ENCODE results near the gene PSMD12. TPM values are rescaled to one million over a fixed set of nuclear protein-coding genes. Genes with fewer than 3 reads are reported as not detected.

The PSMD12 gene
- total and polyA plus RNA-seq, 9 of the 15 experiments (the other 6 are each of a cell fraction or from before 2014, with no cell fraction given) = 36.6 to 150 (median 65.5) TPM

- TF ChIP-seq XRCC5 (IDR thresholded peaks at IDR 0.05; ENCODE audit: low read depth, low read length) (no peak), KLF6 (CRISPR knock-in tag; IDR thresholded peaks at IDR 0.05; ENCODE audit: borderline replicate concordance) (no peak), SOX6 (IDR thresholded peaks at IDR 0.05) (no peak), GATAD2B (IDR thresholded peaks at IDR 0.05; ENCODE audit: borderline replicate concordance) (no peak), NFIX (CRISPR knock-in tag; IDR thresholded peaks at IDR 0.05; ENCODE audit: low read depth) (no peak), IRF2 (CRISPR knock-in tag; IDR thresholded peaks at IDR 0.05) (no peak), RAD21 (CRISPR knock-in tag; conservative IDR thresholded peaks at IDR 0.05 in 1 of 2, IDR thresholded peaks at IDR 0.05 in 1 of 2) (no peak), NR1H2 (CRISPR knock-in tag; IDR thresholded peaks at IDR 0.05) (no peak), HDAC2 (IDR thresholded peaks at IDR 0.05) (no peak), RFX7 (CRISPR knock-in tag; IDR thresholded peaks at IDR 0.05) (no peak)
- in situ Hi-C loops (cut with MboI) = no loop called here
- Histone ChIP-seq H4K20me1 (replicated peaks; ENCODE audit: control insufficient read depth, insufficient read depth, low read length) (peaks cover 25% of the 10 kb centered on the region), H3K27ac (ENCODE audit: extremely low read depth, low read depth, low read length) (no peak overlapping the region), H3K4me1 (replicated peaks in 1 of 2; ENCODE audit: control insufficient read depth in 2 of 2, insufficient read depth in 2 of 2, low read length in 2 of 2) (peaks cover 1 to 5% of the 10 kb centered on the region in 2 experiments; a peak in 2 of 5 replicates), H3K79me2 (ENCODE audit: control insufficient read depth, insufficient read depth, low read length) (peaks cover 82% of the 10 kb centered on the region), H3K9me3 (replicated peaks; ENCODE audit: control insufficient read depth, insufficient read depth, low read depth, low read length) (no peaks in the 10 kb centered on the region), H3K9ac (ENCODE audit: insufficient read depth in 1 of 2, low read depth in 2 of 2, low read length in 2 of 2) (no peak overlapping the region), H3K4me3 (no peak overlapping the region), H3K27me3 (ENCODE audit: control insufficient read depth in 2 of 2, insufficient read depth in 2 of 2, low read length in 2 of 2) (no peaks in the 10 kb centered on the region), H3K4me2 (ENCODE audit: insufficient read depth, low read length) (no peak overlapping the region), H3K9me1 (ENCODE audit: control insufficient read depth, insufficient read depth, low read length) (peaks cover 4% of the 10 kb centered on the region), H2AFZ (ENCODE audit: low read depth, low read length) (no peak overlapping the region), H3K36me3 (ENCODE audit: control insufficient read depth, insufficient read depth, low read length) (peaks cover 92% of the 10 kb centered on the region)
- POLR2A ChIA-PET = no interaction called here
- no peak for FAIRE-seq
- no peak for ATAC-seq
- intact Hi-C loops (cut with micrococcal nuclease) = no loop called here
- WGBS (ENCODE audit: insufficient coverage, low coverage, missing lambda C conversion rate) = 91% methylated on average over 2 of the region's 2 CpGs
- BruUV-seq (replicated peaks) = no TSS peak
- CTCF ChIA-PET (ENCODE audit: low intra/inter-chr PET ratio) = no interaction called here
- DNase-seq (ENCODE audit: extremely low read depth in 1 of 4, low spot score in 3 of 4) = no peak
Measured at GRCh38 chr17:67358612-67359011, 7.8 kb downstream of the PSMD12 start.

Measured in K562 (cell line).